Femur (tissue), 1 donor: Measurements from ENCODE around the gene ZFP57.
"Not testable (repeated sequence)": the region's sequence is repeated elsewhere in the genome, so short reads cannot be mapped to it uniquely, and the experiment has no call there.

Experiments used
- DNase-seq: peaks from one replicate; pipeline ENCODE4 v3.0.0-alpha.2; 2017

ZFP57 gene

GRCh38 chr6:29696147-29697125 lies 15.5 kb upstream of the ZFP57 start:
- DNase-seq, result no peak

GRCh38 chr6:29694637-29695036 lies 13.7 kb upstream of the ZFP57 start:
- no peak for DNase-seq

GRCh38 chr6:29685718-29686326 lies 4.9 kb upstream of the ZFP57 start:
- DNase-seq, result no peak

- no peak for DNase-seq
Measured at GRCh38 chr6:29681811-29682210, 859 bp upstream of the ZFP57 start.

- DNase-seq, result no peak
Measured at GRCh38 chr6:29680416-29680815, 536 bp downstream of the ZFP57 start.

- no peak for DNase-seq
Measured at GRCh38 chr6:29679962-29680361, 990 bp downstream of the ZFP57 start.

GRCh38 chr6:29678114-29678513 lies 2.8 kb downstream of the ZFP57 start:
- no peak for DNase-seq

GRCh38 chr6:29676981-29677601 lies 3.9 kb downstream of the ZFP57 start:
- no peak for DNase-seq

GRCh38 chr6:29675561-29675960 lies 5.4 kb downstream of the ZFP57 start:
- no peak for DNase-seq

GRCh38 chr6:29674008-29674407 lies 6.9 kb downstream of the ZFP57 start:
- DNase-seq, result no peak

GRCh38 chr6:29673161-29673560 lies 7.8 kb downstream of the ZFP57 start:
- no peak for DNase-seq

- not testable (repeated sequence) for DNase-seq
Measured at GRCh38 chr6:29672116-29672515, 8.8 kb downstream of the ZFP57 start.

- DNase-seq, result no peak
Measured at GRCh38 chr6:29671026-29671425, 9.9 kb downstream of the ZFP57 start.

GRCh38 chr6:29667158-29667557 lies 13.8 kb downstream of the ZFP57 start:
- DNase-seq, result no peak

- no peak for DNase-seq
Measured at GRCh38 chr6:29666826-29667130, 14.2 kb downstream of the ZFP57 start.

- no peak for DNase-seq
Measured at GRCh38 chr6:29665942-29666825, 14.8 kb downstream of the ZFP57 start.

- no peak for DNase-seq
Measured at GRCh38 chr6:29663300-29664042, 17.5 kb downstream of the ZFP57 start.

- DNase-seq, result not testable (repeated sequence)
Measured at GRCh38 chr6:29661502-29662141, 19.3 kb downstream of the ZFP57 start.

- no peak for DNase-seq
Measured at GRCh38 chr6:29661071-29661470, 19.9 kb downstream of the ZFP57 start.

- no peak for DNase-seq
Measured at GRCh38 chr6:29656798-29657197, 24.2 kb downstream of the ZFP57 start, which contains the start of gene MOG. Gene MOG, plus strand, starts transcription at chr6:29657092. Its CDS starts 118 bp downstream, at chr6:29657210.

- DNase-seq, result no peak
Measured at GRCh38 chr6:29656157-29656556, 24.8 kb downstream of the ZFP57 start.
